ENCODE data around the gene PDE6G.

The PDE6G gene

DNA sequence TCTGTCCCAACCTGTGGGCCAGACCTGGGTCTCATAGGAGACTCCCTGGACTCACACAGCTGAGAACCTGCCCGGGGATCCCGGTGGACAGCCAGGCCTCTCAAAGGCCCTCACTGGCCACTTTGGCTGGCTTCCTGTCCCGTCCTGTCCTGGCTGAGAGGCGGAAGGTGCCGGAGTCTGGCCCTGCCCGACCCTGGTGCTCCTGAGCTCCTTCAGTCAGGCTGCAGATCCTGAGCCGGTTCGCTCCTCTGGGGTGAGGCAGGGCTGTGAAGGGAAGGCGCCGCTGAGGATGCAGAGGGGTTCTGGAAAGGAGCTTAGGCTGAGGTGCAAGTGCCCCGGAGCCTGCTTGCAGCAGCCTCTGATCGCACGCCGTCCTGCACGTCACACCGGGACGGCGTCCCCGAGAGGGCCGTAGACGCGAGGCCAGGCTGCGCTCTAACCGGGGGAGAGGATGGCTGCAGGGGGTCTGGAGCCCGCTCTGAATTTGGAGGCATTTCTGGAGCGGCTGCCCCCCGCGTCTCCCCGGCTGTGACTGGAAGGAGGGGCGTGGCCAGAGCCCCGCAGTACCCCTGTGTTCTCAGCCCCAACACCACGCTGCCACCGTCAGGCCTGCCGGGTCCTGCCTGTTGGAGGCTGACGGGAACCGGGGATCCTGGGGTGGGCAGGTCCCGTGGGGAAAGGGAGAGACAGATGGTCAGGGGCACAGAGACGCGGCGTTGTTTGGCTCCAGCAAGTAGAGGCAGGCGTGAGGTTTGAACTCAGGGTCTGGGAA lies 31.6 kb upstream of the PDE6G start:
- TF ChIP-seq, protein P1, sequence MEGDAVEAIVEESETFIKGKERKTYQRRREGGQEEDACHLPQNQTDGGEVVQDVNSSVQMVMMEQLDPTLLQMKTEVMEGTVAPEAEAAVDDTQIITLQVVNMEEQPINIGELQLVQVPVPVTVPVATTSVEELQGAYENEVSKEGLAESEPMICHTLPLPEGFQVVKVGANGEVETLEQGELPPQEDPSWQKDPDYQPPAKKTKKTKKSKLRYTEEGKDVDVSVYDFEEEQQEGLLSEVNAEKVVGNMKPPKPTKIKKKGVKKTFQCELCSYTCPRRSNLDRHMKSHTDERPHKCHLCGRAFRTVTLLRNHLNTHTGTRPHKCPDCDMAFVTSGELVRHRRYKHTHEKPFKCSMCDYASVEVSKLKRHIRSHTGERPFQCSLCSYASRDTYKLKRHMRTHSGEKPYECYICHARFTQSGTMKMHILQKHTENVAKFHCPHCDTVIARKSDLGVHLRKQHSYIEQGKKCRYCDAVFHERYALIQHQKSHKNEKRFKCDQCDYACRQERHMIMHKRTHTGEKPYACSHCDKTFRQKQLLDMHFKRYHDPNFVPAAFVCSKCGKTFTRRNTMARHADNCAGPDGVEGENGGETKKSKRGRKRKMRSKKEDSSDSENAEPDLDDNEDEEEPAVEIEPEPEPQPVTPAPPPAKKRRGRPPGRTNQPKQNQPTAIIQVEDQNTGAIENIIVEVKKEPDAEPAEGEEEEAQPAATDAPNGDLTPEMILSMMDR (IDR thresholded peaks at IDR 0.05; ENCODE audit: extremely low read depth, insufficient read depth, missing control alignments) = no peak
- in situ Hi-C loops (cut with MboI; ENCODE audit: low pct_unique_long_range_greater_than_20kb, low sequenced_read_pairs, unreplicated experiment) = no loop called here
- no peak for DNase-seq (ENCODE audit: low spot score)

DNA sequence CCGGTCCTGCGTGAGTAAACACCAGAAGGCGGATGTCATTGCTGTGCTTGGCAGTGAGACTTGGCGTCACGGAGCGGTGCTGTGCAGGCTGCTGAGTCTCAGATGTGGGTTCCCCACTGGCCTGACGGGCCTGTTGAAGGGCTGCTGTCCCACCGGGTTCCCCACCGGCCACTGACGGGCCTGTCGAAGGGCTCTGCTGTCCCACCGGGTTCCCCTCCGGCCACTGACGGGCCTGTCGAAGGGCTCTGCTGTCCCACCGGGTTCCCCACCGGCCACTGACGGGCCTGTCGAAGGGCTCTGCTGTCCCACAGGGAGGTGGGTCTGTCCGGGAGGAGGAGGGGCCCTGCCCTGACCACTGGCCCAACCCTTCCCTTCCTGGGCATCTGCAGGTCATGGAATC lies 30.3 kb upstream of the PDE6G start:
- TF ChIP-seq, protein P1 (IDR thresholded peaks at IDR 0.05; ENCODE audit: extremely low read depth, insufficient read depth, missing control alignments) = no peak
- in situ Hi-C loops (cut with MboI; ENCODE audit: low pct_unique_long_range_greater_than_20kb, low sequenced_read_pairs, unreplicated experiment) = no loop called here
- DNase-seq (ENCODE audit: low spot score) = no peak

DNA sequence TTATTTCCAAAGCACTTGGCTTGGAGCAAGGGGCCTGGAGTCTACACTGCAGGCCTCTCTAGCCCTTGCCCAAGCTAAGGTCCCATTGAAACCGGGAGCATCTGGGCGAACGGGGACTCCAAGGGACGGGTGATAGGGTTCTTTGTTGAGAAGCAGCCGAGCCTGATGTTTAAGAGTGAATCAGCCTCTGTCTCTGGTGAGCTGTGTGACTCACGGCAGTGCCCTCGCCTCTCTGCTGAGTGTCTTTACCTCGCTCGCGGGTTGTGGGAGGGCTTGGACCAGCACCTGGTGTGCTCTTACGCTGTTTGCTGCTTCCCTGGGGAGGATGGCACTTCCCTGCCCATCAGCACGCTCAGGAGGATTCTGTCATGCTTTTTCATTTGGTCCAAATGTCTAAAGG lies 28.8 kb upstream of the PDE6G start:
- no peak for DNase-seq (ENCODE audit: low spot score)

DNA sequence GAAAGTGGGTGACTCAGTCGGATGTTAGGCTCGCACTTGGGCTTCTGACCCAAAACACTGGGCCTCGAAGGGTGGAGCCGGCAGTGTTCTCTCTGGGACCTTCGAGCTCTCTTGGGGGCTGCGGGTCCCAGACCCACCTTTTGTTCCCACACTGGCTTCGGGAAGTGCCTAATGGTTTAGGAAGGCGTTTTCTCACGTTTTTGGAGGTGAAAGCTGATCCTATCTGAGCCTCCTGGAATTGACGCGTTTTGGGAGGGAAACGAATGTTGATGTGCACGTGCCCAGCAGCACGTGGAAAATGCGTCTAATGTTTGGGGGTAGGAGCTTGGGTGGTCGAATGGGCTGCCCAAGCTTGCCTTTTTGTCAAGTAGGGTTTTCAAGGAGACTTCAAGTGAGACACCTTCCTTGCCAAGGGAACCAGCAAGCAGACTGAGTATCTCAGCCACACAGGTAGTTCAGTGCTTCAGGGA lies 28.1 kb upstream of the PDE6G start:
- DNase-seq (ENCODE audit: low spot score) = peak; percentile 29
- TF ChIP-seq, protein P1 (IDR thresholded peaks at IDR 0.05; ENCODE audit: extremely low read depth, insufficient read depth, missing control alignments) = no peak
- in situ Hi-C loops (cut with MboI; ENCODE audit: low pct_unique_long_range_greater_than_20kb, low sequenced_read_pairs, unreplicated experiment) = no loop called here

More for the DNA sequence above, 28.8 kb upstream of the PDE6G start:
- TF ChIP-seq, protein P1 (IDR thresholded peaks at IDR 0.05; ENCODE audit: extremely low read depth, insufficient read depth, missing control alignments) = no peak
- in situ Hi-C loops (cut with MboI; ENCODE audit: low pct_unique_long_range_greater_than_20kb, low sequenced_read_pairs, unreplicated experiment) = no loop called here

DNA sequence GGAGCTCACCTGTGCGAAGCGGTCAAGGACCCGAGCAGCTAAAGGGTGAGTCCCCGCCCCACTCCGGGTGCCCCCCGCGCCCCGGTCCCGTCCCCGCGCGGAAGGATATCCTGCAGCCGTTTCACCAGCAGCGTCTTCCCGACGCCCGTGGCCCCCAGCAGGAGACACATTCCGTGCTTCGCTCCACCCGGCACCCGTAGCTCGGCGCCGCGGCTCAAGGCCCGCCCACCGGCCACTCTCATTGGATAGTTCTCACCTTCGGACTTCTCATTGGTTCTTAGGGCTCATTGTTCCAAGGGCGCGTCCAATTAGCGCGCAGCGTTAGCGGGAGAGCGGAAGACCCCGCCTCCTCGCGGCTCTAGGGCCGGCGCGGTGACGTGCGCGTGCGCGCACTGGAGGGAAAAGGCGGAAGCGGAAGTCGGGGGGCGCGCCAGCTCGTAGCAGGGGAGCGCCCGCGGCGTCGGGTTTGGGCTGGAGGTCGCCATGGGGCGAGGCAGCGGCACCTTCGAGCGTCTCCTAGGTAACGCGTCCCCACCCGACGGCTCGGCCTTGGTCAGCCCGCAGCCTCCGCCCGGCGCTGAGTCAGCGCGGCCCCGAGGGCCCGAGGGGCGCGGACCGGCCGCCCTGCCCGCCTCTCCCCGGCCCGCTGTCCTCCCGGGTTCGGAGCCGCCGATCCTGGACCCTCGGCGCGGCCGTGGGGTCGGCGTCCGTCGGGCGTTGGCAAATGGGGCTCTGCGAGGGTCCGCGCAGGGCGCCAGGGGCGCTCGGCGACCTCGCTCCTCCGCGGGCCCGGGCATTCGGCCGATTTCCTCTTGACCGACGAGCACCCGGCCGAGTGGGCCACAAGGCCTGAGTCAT lies 27.5 kb upstream of the PDE6G start, which contains the start of the genes ARL16 and HGS:
TSS of gene ARL16 (minus strand) at position 214 of the 858 bp plus-strand sequence. CDS start at position 170, 44 bp downstream.
TSS of gene HGS (plus strand) at position 428 of the 858 bp plus-strand sequence. CDS start at position 484, 56 bp downstream.
- TF ChIP-seq, protein P1 (IDR thresholded peaks at IDR 0.05; ENCODE audit: extremely low read depth, insufficient read depth, missing control alignments) = no peak
- peak; percentile 100 for DNase-seq (ENCODE audit: low spot score)
- in situ Hi-C loops (cut with MboI; ENCODE audit: low pct_unique_long_range_greater_than_20kb, low sequenced_read_pairs, unreplicated experiment) = no loop called here

DNA sequence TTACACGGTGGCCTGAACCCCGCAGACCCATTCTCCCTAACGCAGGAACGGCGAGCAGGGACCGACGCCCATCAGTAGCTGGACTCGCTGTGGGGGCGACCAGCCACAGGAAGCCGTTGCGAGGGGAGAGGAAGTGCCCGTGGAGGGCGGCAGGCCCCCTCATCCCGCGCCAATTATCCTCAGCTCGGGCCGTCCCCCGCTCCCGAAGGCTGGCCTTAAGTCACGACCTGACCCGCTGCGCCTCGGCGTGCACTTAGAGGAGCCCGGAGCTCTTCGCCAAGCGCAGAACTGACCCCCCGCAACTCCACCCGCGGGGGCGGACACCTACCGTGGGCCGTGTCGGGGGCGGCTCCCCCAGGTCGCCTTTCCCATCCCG lies 26.9 kb upstream of the PDE6G start:
- in situ Hi-C loops (cut with MboI; ENCODE audit: low pct_unique_long_range_greater_than_20kb, low sequenced_read_pairs, unreplicated experiment) = no loop called here
- TF ChIP-seq, protein P1 (IDR thresholded peaks at IDR 0.05; ENCODE audit: extremely low read depth, insufficient read depth, missing control alignments) = no peak
- DNase-seq (ENCODE audit: low spot score) = no peak

Measured in GM13977 (cell line).